Activated CD8-positive, alpha-beta memory T cell treated with anti-CD3 and anti-CD28 coated beads, Interleukin-2, amount 50 U/mL, for 48 hours (primary cell): Measurements from ENCODE around the gene FKBP7.
"Not testable (repeated sequence)": the region's sequence is repeated elsewhere in the genome, so short reads cannot be mapped to it uniquely, and the experiment has no call there.

ENCODE experiments used
- DNase-seq: peaks from one replicate; pipeline ENCODE4 v3.0.0-alpha.2; 2020

Gene FKBP7

GRCh38 chr2:178478439-178479274, at the start of gene FKBP7:
Gene FKBP7, minus strand, starts transcription at chr2:178478600. Its CDS starts 101 bp downstream, at chr2:178478499.
- DNase-seq = peak; percentile 87

- DNase-seq = no peak
Measured at GRCh38 chr2:178527592-178527991, 49.2 kb upstream of the FKBP7 start.

GRCh38 chr2:178526256-178526655, 47.9 kb upstream of the FKBP7 start:
- DNase-seq = no peak

GRCh38 chr2:178525460-178525859, 47.1 kb upstream of the FKBP7 start:
- not testable (repeated sequence) for DNase-seq

- DNase-seq = not testable (repeated sequence)
Measured at GRCh38 chr2:178525010-178525409, 46.6 kb upstream of the FKBP7 start.

- no peak for DNase-seq
Measured at GRCh38 chr2:178523596-178524134, 45.3 kb upstream of the FKBP7 start.

GRCh38 chr2:178522950-178523595, 44.7 kb upstream of the FKBP7 start:
- peak; percentile 83 for DNase-seq

- no peak for DNase-seq
Measured at GRCh38 chr2:178521304-178522150, 43.1 kb upstream of the FKBP7 start.

GRCh38 chr2:178517496-178517895, 39.1 kb upstream of the FKBP7 start:
- DNase-seq = no peak

GRCh38 chr2:178514664-178515063, 36.3 kb upstream of the FKBP7 start:
- no peak for DNase-seq

GRCh38 chr2:178513876-178514275, 35.5 kb upstream of the FKBP7 start:
- DNase-seq = no peak

- DNase-seq = no peak
Measured at GRCh38 chr2:178512484-178512883, 34.1 kb upstream of the FKBP7 start.

- no peak for DNase-seq
Measured at GRCh38 chr2:178510384-178510783, 32.0 kb upstream of the FKBP7 start.

GRCh38 chr2:178508646-178509045, 30.2 kb upstream of the FKBP7 start:
- no peak for DNase-seq

GRCh38 chr2:178506949-178507348, 28.5 kb upstream of the FKBP7 start:
- DNase-seq = no peak

GRCh38 chr2:178506524-178506923, 28.1 kb upstream of the FKBP7 start:
- DNase-seq = no peak

GRCh38 chr2:178506101-178506500, 27.7 kb upstream of the FKBP7 start:
- DNase-seq = no peak

GRCh38 chr2:178502751-178503150, 24.4 kb upstream of the FKBP7 start:
- DNase-seq = no peak

- no peak for DNase-seq
Measured at GRCh38 chr2:178499640-178500039, 21.2 kb upstream of the FKBP7 start.

- DNase-seq = no peak
Measured at GRCh38 chr2:178498137-178498536, 19.7 kb upstream of the FKBP7 start.

GRCh38 chr2:178496049-178496448, 17.6 kb upstream of the FKBP7 start:
- DNase-seq = no peak

- DNase-seq = no peak
Measured at GRCh38 chr2:178491612-178492011, 13.2 kb upstream of the FKBP7 start.

GRCh38 chr2:178485356-178485755, 7.0 kb upstream of the FKBP7 start:
- DNase-seq = no peak
